Immature natural killer cell (primary cell): ENCODE measurements around the gene GAP43. TPM values are rescaled to one million over a fixed set of nuclear protein-coding genes. Genes with fewer than 3 reads are reported as not detected.
A peak's percentile ranks its signal among the peaks of the same experiment; 100 is the strongest.

Source experiments
- DNase-seq, 3 donors: peaks; one replicate each; pipeline ENCODE4 v3.0.0; 2022; ENCODE audit warnings: mixed read lengths in 1 of 3
- H3K27ac Mint-ChIP-seq, 6 donors: one replicate each; pipeline ENCODE4 v1.8.0; 2020; ENCODE audit warnings: mixed read lengths in 6 of 6, mild to moderate bottlenecking in 5 of 6, inconsistent platforms in 4 of 6, moderate library complexity in 3 of 6
- H3K27me3 Mint-ChIP-seq, 3 donors: one replicate each; pipeline ENCODE4 v1.8.0; 2020 to 2021; ENCODE audit warnings: low read depth in 3 of 3, mild to moderate bottlenecking in 3 of 3, mixed read lengths in 3 of 3, moderate library complexity in 3 of 3, inconsistent platforms in 1 of 3
- H3K36me3 Mint-ChIP-seq, 3 donors: one replicate each; pipeline ENCODE4 v1.8.0; 2020; ENCODE audit warnings: mixed read lengths in 3 of 3, inconsistent platforms in 2 of 3, mild to moderate bottlenecking in 2 of 3
- H3K4me1 Mint-ChIP-seq, 2 donors: one replicate each; pipeline ENCODE4 v1.8.0; 2020; ENCODE audit warnings: inconsistent platforms in 2 of 2, mild to moderate bottlenecking in 2 of 2, mixed read lengths in 2 of 2, moderate library complexity in 1 of 2
- H3K4me3 Mint-ChIP-seq, 5 donors: one replicate each; pipeline ENCODE4 v1.8.0; 2020; ENCODE audit warnings: mild to moderate bottlenecking in 5 of 5, mixed read lengths in 5 of 5, inconsistent platforms in 3 of 5, moderate library complexity in 3 of 5
- H3K9me3 Mint-ChIP-seq, 6 donors: one replicate each; pipeline ENCODE4 v1.8.0; 2020; ENCODE audit warnings: mild to moderate bottlenecking in 6 of 6, mixed read lengths in 6 of 6, inconsistent platforms in 4 of 6, moderate library complexity in 3 of 6
- polyA plus RNA-seq, 3 donors: library from polyadenylated mRNA; unstranded; fragments of 300-500 nt; fragmentation: Illumina TruSeq; gene quantifications; one replicate each; pipeline ENCODE4 v1.2.3, GENCODE V29; 2021

Gene GAP43
- polyA plus RNA-seq, 3 donors from 2014 or later = not detected

- no peak for DNase-seq
- Mint-ChIP-seq H3K27me3 (peaks cover 0 to 14% (median 12%) of the 10 kb centered on the region in 3 donors), H3K27ac (no peak overlapping the region), H3K4me3 (no peak overlapping the region), H3K36me3 (no peaks in the 10 kb centered on the region), H3K9me3 (peaks cover 0 to 1% (median 0%) of the 10 kb centered on the region in 6 donors), H3K4me1 (no peaks in the 10 kb centered on the region)
These were observed 61.8 kb downstream of the GAP43 start for GRCh38 chr3:115685097-115685496.

- DNase-seq = no peak
- no peaks in the 10 kb centered on the region for H3K36me3 Mint-ChIP-seq
- no peak overlapping the region for H3K27ac Mint-ChIP-seq
- no peaks in the 10 kb centered on the region for H3K4me1 Mint-ChIP-seq
- peaks cover 0 to 8% (median 8%) of the 10 kb centered on the region in 3 donors for H3K27me3 Mint-ChIP-seq
- no peak overlapping the region for H3K4me3 Mint-ChIP-seq
- H3K9me3 Mint-ChIP-seq = peaks cover 0 to 1% (median 0%) of the 10 kb centered on the region in 6 donors
These were observed 64.4 kb downstream of the GAP43 start for GRCh38 chr3:115687721-115688120.

- peaks cover 0 to 8% (median 5%) of the 10 kb centered on the region in 3 donors for H3K27me3 Mint-ChIP-seq
- H3K4me1 Mint-ChIP-seq = no peaks in the 10 kb centered on the region
- no peak overlapping the region for H3K27ac Mint-ChIP-seq
- H3K36me3 Mint-ChIP-seq = no peaks in the 10 kb centered on the region
- H3K4me3 Mint-ChIP-seq = no peak overlapping the region
- no peak for DNase-seq
- H3K9me3 Mint-ChIP-seq = peaks cover 0 to 1% (median 0%) of the 10 kb centered on the region in 6 donors
These were observed 65.1 kb downstream of the GAP43 start for GRCh38 chr3:115688418-115688817.

GRCh38 chr3:115689928-115690327 is 66.6 kb downstream of the GAP43 start:
- Mint-ChIP-seq H3K36me3 (no peaks in the 10 kb centered on the region), H3K9me3 (peaks cover 0 to 1% (median 0%) of the 10 kb centered on the region in 6 donors), H3K4me3 (no peak overlapping the region), H3K27me3 (peaks cover 0 to 7% (median 0%) of the 10 kb centered on the region in 3 donors), H3K4me1 (no peaks in the 10 kb centered on the region), H3K27ac (no peak overlapping the region)
- no peak for DNase-seq

GRCh38 chr3:115691964-115692363 is 68.7 kb downstream of the GAP43 start:
- no peak overlapping the region for H3K27ac Mint-ChIP-seq
- peaks cover 0 to 8% (median 0%) of the 10 kb centered on the region in 3 donors for H3K27me3 Mint-ChIP-seq
- no peaks in the 10 kb centered on the region for H3K36me3 Mint-ChIP-seq
- no peak overlapping the region for H3K4me3 Mint-ChIP-seq
- no peak for DNase-seq
- H3K4me1 Mint-ChIP-seq = no peaks in the 10 kb centered on the region
- H3K9me3 Mint-ChIP-seq = peaks cover 0 to 1% (median 0%) of the 10 kb centered on the region in 6 donors

GRCh38 chr3:115692887-115693524 is 69.7 kb downstream of the GAP43 start:
- DNase-seq = peak; percentile 42 to 57 (median 54)
- H3K27me3 Mint-ChIP-seq = peaks cover 0 to 8% (median 0%) of the 10 kb centered on the region in 3 donors
- H3K4me1 Mint-ChIP-seq = no peaks in the 10 kb centered on the region
- peaks cover 0 to 1% (median 0%) of the 10 kb centered on the region in 6 donors for H3K9me3 Mint-ChIP-seq
- no peak overlapping the region for H3K4me3 Mint-ChIP-seq
- no peak overlapping the region for H3K27ac Mint-ChIP-seq
- no peaks in the 10 kb centered on the region for H3K36me3 Mint-ChIP-seq

- no peak overlapping the region for H3K27ac Mint-ChIP-seq
- no peaks in the 10 kb centered on the region for H3K4me1 Mint-ChIP-seq
- no peaks in the 10 kb centered on the region for H3K36me3 Mint-ChIP-seq
- H3K27me3 Mint-ChIP-seq = peaks cover 0 to 8% (median 0%) of the 10 kb centered on the region in 3 donors
- peaks cover 0 to 1% (median 0%) of the 10 kb centered on the region in 6 donors for H3K9me3 Mint-ChIP-seq
- H3K4me3 Mint-ChIP-seq = no peak overlapping the region
- no peak for DNase-seq
These were observed 70.6 kb downstream of the GAP43 start for GRCh38 chr3:115693868-115694267.

GRCh38 chr3:115695090-115695489 is 71.8 kb downstream of the GAP43 start:
- no peak overlapping the region for H3K27ac Mint-ChIP-seq
- no peak overlapping the region for H3K4me3 Mint-ChIP-seq
- H3K9me3 Mint-ChIP-seq = no peaks in the 10 kb centered on the region
- DNase-seq = no peak
- peaks cover 0 to 3% (median 2%) of the 10 kb centered on the region in 3 donors for H3K27me3 Mint-ChIP-seq
- no peaks in the 10 kb centered on the region for H3K4me1 Mint-ChIP-seq
- H3K36me3 Mint-ChIP-seq = no peaks in the 10 kb centered on the region

GRCh38 chr3:115697263-115698053 is 74.1 kb downstream of the GAP43 start:
- Mint-ChIP-seq H3K36me3 (no peaks in the 10 kb centered on the region), H3K27ac (no peak overlapping the region), H3K4me3 (no peak overlapping the region), H3K9me3 (no peaks in the 10 kb centered on the region), H3K4me1 (no peaks in the 10 kb centered on the region), H3K27me3 (peaks cover 0 to 3% (median 2%) of the 10 kb centered on the region in 3 donors)
- no peak for DNase-seq

GRCh38 chr3:115698851-115699591 is 75.7 kb downstream of the GAP43 start:
- Mint-ChIP-seq H3K9me3 (no peaks in the 10 kb centered on the region), H3K4me1 (no peaks in the 10 kb centered on the region), H3K27ac (no peak overlapping the region), H3K27me3 (peaks cover 0 to 3% (median 2%) of the 10 kb centered on the region in 3 donors), H3K36me3 (no peaks in the 10 kb centered on the region), H3K4me3 (no peak overlapping the region)
- no peak for DNase-seq

GRCh38 chr3:115699706-115700105 is 76.4 kb downstream of the GAP43 start:
- H3K4me1 Mint-ChIP-seq = no peaks in the 10 kb centered on the region
- H3K9me3 Mint-ChIP-seq = no peaks in the 10 kb centered on the region

GRCh38 chr3:115702598-115702997 is 79.3 kb downstream of the GAP43 start:
- no peaks in the 10 kb centered on the region for H3K36me3 Mint-ChIP-seq
- H3K9me3 Mint-ChIP-seq = no peaks in the 10 kb centered on the region
- no peak overlapping the region for H3K27ac Mint-ChIP-seq
- H3K4me3 Mint-ChIP-seq = no peak overlapping the region
- peaks cover 0 to 3% (median 0%) of the 10 kb centered on the region in 3 donors for H3K27me3 Mint-ChIP-seq
- DNase-seq = no peak
- H3K4me1 Mint-ChIP-seq = no peaks in the 10 kb centered on the region

More at GRCh38 chr3:115699706-115700105, 76.4 kb downstream of the GAP43 start:
- Mint-ChIP-seq H3K4me3 (no peak overlapping the region), H3K36me3 (no peaks in the 10 kb centered on the region), H3K27ac (no peak overlapping the region), H3K27me3 (peaks cover 0 to 3% (median 2%) of the 10 kb centered on the region in 3 donors)
- DNase-seq = no peak

- H3K4me1 Mint-ChIP-seq = no peaks in the 10 kb centered on the region
- peaks cover 0 to 3% (median 0%) of the 10 kb centered on the region in 3 donors for H3K27me3 Mint-ChIP-seq
These were observed 81.5 kb downstream of the GAP43 start for GRCh38 chr3:115704661-115705338.

More at GRCh38 chr3:115704661-115705338, 81.5 kb downstream of the GAP43 start:
- Mint-ChIP-seq H3K27ac (no peak overlapping the region), H3K4me3 (no peak overlapping the region), H3K36me3 (no peaks in the 10 kb centered on the region), H3K9me3 (no peaks in the 10 kb centered on the region)
- no peak for DNase-seq
